HFFc6 (cell line): ENCODE measurements around the gene VWA7. TPM values are rescaled to one million over a fixed set of nuclear protein-coding genes. Genes with fewer than 3 reads are reported as not detected.
"Not testable (repeated sequence)": the region's sequence is repeated elsewhere in the genome, so short reads cannot be mapped to it uniquely, and the experiment has no call there.

Source experiments
- DNase-seq: peaks from one replicate; pipeline ENCODE4 v3.0.0-alpha.2; 2018
- H3K27ac Mint-ChIP-seq: 2 replicates; pipeline ENCODE4 v1.8.0; 2020; ENCODE audit warnings: mild to moderate bottlenecking, mixed read lengths
- H3K27me3 Mint-ChIP-seq: 2 replicates; pipeline ENCODE4 v1.8.0; 2021; ENCODE audit warnings: mild to moderate bottlenecking, moderate library complexity, mixed read lengths; ENCODE audit not compliant: insufficient read depth
- H3K36me3 Mint-ChIP-seq: 2 replicates; pipeline ENCODE4 v1.8.0; 2021; ENCODE audit warnings: low read depth, mixed read lengths
- H3K4me1 Mint-ChIP-seq: 2 replicates; pipeline ENCODE4 v1.8.0; 2020; ENCODE audit warnings: low read depth, mixed read lengths
- H3K4me3 Mint-ChIP-seq: 2 replicates; pipeline ENCODE4 v1.8.0; 2020; ENCODE audit warnings: mild to moderate bottlenecking, moderate library complexity, mixed read lengths
- H3K9me3 Mint-ChIP-seq: 2 replicates; pipeline ENCODE4 v1.8.0; 2020; ENCODE audit warnings: mild to moderate bottlenecking, mixed read lengths
- total RNA-seq, 6 experiments: library from RNA; stranded (reverse); fragmentation: NEBNext Ultra II Directional; extraction: Animal tissue kit (Norgen Biotek cat#: 25700); gene quantifications; 2 replicates in 1 of 6; 3 replicates in 5 of 6; pipeline ENCODE4 v1.2.3, GENCODE V29; 2021
- TF ChIP-seq, protein P1 (sequence below): fragments of 200-600 bp; sonication (generic); IDR thresholded peaks from 2 replicates; pipeline ENCODE4 v1.5.0; 2021; ENCODE audit warnings: antibody characterized with exemption, mild to moderate bottlenecking

The VWA7 gene
- total RNA-seq, 6 experiments from 2014 or later, result 0.24 to 0.83 (median 0.64) TPM

DNA sequence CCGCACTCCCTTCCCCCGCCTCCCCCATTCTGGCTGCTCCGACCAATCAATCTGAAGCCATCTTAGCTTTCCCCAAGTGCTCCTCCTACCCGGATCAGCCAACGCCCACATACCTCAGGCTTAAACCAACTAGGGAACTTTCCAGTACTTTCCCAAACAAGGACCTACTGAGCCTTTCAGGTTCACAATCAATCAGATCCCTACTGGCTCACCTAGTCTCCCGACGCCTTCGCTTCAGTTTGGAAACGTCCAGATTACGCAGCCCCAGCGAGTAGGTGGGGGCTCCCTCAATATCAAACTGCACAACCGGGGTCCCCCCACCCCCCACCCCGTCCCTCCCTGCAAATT, 37.5 kb upstream of the VWA7 start:
- TF ChIP-seq, protein P1, sequence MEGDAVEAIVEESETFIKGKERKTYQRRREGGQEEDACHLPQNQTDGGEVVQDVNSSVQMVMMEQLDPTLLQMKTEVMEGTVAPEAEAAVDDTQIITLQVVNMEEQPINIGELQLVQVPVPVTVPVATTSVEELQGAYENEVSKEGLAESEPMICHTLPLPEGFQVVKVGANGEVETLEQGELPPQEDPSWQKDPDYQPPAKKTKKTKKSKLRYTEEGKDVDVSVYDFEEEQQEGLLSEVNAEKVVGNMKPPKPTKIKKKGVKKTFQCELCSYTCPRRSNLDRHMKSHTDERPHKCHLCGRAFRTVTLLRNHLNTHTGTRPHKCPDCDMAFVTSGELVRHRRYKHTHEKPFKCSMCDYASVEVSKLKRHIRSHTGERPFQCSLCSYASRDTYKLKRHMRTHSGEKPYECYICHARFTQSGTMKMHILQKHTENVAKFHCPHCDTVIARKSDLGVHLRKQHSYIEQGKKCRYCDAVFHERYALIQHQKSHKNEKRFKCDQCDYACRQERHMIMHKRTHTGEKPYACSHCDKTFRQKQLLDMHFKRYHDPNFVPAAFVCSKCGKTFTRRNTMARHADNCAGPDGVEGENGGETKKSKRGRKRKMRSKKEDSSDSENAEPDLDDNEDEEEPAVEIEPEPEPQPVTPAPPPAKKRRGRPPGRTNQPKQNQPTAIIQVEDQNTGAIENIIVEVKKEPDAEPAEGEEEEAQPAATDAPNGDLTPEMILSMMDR, result no peak
- H3K27ac Mint-ChIP-seq, result peak overlapping the region; percentile 99
- DNase-seq, result peak; percentile 98
- peaks cover 38% of the 10 kb centered on the region for H3K4me1 Mint-ChIP-seq
- H3K9me3 Mint-ChIP-seq, result peaks cover 11% of the 10 kb centered on the region
- H3K4me3 Mint-ChIP-seq, result peak overlapping the region; percentile 94
- H3K36me3 Mint-ChIP-seq, result peaks cover 18% of the 10 kb centered on the region
- H3K27me3 Mint-ChIP-seq, result peaks cover 8% of the 10 kb centered on the region

DNA sequence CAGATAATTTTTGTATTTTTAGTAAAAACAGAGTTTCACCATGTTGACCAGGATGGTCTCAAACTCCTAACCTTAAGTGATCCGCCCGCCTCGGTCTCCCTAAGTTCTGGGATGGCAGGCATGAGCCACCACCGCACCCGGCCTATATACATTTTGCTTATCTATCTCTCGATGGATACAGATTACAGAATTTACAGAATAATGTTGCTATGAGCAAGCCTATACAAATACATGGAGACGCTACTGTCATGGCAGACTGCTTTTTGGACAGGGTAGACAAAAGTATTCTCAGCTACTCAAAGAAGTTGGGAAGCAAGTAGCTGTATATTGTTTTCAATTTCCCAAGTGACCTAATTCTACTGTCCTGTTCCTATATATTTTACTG, 36.3 kb upstream of the VWA7 start:
- H3K27ac Mint-ChIP-seq, result peak overlapping the region; percentile 99
- peaks cover 8% of the 10 kb centered on the region for H3K27me3 Mint-ChIP-seq
- H3K9me3 Mint-ChIP-seq, result peaks cover 11% of the 10 kb centered on the region
- peaks cover 13% of the 10 kb centered on the region for H3K36me3 Mint-ChIP-seq
- TF ChIP-seq, protein P1, result no peak
- H3K4me3 Mint-ChIP-seq, result peak overlapping the region; percentile 84
- DNase-seq, result no peak
- peaks cover 31% of the 10 kb centered on the region for H3K4me1 Mint-ChIP-seq

DNA sequence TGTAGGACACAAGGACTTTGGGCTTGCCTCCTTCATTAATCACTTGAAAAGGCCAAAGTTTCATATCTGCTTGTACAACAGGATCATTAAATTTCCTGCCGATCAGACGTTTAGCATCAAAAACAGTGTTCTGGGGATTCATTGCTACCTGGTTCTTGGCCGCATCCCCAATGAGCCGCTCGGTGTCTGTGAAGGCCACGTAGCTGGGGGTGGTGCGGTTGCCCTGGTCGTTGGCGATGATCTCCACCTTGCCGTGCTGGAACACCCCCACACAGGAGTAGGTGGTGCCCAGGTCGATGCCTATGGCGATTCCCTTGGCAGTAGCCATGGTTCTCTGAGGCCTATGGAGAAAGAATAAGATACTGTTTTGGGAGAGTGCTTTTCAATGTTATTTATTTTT, 34.5 kb upstream of the VWA7 start:
- Mint-ChIP-seq H3K27me3 (peaks cover 8% of the 10 kb centered on the region), H3K9me3 (peaks cover 4% of the 10 kb centered on the region; the same call in 1 of the 2 replicates), H3K4me1 (peaks cover 25% of the 10 kb centered on the region), H3K36me3 (peaks cover 4% of the 10 kb centered on the region), H3K4me3 (no peak overlapping the region), H3K27ac (no peak overlapping the region)
- TF ChIP-seq, protein P1, result no peak
- DNase-seq, result no peak

DNA sequence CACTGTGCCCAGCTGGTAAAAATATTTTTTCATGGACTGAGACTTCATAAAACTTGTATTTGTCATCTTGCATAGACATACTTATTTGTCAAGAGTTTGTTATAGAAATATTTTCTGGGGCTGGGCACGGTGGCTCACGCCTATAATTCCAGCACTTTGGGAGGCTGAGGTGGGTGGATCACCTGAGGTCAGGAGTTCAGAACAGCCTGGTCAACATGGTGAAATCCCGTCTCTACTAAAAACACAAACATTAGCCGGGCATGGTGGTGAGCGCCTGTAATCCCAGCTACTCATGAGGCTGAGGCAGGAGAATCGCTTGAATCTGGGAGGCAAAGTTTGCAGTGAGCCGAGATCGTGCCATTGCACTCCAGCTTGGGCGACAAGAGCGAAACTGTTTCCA, 31.5 kb upstream of the VWA7 start:
- not testable (repeated sequence) for H3K9me3 Mint-ChIP-seq, H3K27ac Mint-ChIP-seq, DNase-seq, H3K4me3 Mint-ChIP-seq, H3K36me3 Mint-ChIP-seq, H3K27me3 Mint-ChIP-seq
- peaks cover 21% of the 10 kb centered on the region for H3K4me1 Mint-ChIP-seq

DNA sequence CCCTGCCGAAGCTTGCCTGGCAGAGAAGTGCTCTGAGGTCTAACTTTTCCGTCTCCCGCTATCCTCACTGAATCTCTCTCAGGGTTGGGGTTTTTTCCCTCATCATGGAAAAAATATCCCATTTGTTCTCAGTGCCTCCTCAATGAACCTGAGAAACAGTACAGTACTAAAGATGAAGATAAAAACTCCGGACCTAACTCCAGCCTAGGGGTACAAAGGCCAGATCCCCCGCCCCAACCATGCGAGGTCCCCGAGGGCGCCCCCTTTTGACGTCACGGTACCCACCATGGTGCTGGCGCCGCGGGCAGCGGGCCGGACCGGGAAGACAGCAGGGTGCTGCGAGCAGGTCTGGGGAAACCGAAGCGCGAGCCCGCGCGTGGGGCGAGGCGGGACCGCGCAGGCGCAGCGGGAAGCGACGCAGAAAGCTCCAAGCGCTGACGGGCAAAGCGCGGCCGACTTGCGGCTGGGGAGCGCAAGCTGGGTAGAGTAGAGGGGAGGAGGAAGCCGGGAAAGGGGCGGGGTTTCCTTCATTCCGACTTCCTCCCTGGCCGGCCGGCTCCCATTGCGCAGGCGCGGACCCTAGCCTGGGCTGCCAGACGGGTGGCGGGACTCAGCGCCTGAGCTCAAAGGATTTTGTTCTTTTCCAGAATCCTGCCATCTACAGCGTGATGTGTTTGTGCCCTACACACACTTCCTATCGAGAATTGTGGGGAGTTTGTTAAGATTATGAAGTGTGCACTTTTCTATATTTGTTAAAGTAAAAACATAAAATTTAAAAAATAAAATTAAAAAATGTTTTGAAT, 29.5 kb upstream of the VWA7 start, which contains the start of gene LSM2:
Gene LSM2 (minus strand): TSS at position 497 of the 803 bp plus-strand sequence. CDS start 209 bp downstream, at position 288.
- no peaks in the 10 kb centered on the region; the same call in 1 of the 2 replicates for H3K27me3 Mint-ChIP-seq
- peaks cover 16% of the 10 kb centered on the region for H3K4me1 Mint-ChIP-seq
- H3K27ac Mint-ChIP-seq, result peak within 1 kb of the TSS; percentile 81
- TF ChIP-seq, protein P1, result peak; percentile 68
- H3K4me3 Mint-ChIP-seq, result peak within 1 kb of the TSS; percentile 94
- H3K9me3 Mint-ChIP-seq, result no peaks in the 10 kb centered on the region
- DNase-seq, result peak; percentile 97
- H3K36me3 Mint-ChIP-seq, result no peaks in the 10 kb centered on the region; the same call in 1 of the 2 replicates

DNA sequence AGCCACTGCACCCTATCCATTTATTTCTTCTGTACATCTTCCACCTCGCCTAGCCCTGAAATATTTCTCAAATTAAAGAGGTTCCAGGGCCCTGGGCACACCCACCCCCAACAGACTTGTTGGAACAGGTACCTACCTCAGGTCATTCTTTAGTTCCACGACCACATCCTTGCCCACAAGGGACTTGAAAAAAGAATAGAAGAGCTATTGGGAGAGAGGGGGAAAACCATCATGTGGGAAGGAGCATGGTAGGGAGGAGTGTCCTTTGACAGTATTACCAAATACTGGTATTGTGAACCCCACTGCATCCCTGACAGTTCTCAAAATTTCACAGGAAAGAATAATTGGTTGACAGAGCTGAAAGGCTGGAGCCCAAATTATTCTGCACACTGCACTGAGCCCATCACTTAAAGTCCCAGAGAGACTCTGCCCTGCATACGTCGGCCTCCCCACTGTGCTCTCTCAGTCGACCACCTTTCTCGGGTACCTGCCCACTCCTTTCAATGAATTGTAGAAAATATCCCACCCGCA, 28.9 kb upstream of the VWA7 start:
- no peak for DNase-seq
- TF ChIP-seq, protein P1, result no peak
- Mint-ChIP-seq H3K9me3 (no peaks in the 10 kb centered on the region), H3K27me3 (no peaks in the 10 kb centered on the region; the same call in 1 of the 2 replicates), H3K4me1 (peaks cover 16% of the 10 kb centered on the region), H3K27ac (peak overlapping the region; percentile 81), H3K36me3 (no peaks in the 10 kb centered on the region; the same call in 1 of the 2 replicates), H3K4me3 (peak overlapping the region; percentile 94)

DNA sequence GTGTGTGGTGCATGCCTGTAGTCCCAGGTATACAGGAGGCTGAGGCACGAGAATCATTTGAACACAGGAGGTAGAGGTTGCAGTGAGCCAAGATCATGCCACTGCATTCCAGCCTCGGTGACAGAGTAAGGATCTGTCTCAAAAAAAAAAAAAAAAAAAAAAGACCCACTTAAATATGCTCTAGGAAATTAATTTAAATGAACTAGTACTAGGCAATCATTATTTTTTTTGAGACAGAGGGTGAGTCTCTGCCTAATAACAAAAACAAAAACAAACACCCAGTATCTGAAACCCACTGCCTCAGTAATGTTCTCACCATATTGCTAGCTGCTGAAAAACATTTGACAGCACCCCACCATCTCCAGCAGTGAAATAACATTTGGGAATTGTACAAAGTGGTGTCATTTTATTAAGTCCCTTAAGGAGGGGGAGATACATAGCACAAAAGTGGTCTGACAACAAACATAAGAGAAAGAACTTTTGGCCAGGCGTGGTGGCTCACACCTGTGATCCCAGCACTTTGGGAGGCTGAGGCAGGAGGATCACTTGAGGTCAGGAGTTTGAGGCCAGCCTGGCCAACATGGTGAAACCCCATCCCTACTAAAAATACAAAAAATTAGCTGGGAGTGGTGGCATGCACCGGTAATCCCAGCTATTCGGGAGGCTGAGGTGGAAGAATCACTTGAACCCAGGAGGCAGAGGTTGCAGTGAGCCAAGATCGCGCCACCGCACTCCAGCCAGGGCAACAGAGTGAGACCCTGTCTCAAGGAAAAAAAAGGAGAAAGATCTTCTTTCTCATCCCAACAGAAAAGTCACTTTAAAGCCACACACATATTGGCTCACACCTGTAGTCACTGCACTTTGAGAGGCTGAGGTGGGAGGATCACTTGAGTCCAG, 24.2 kb upstream of the VWA7 start:
- not testable (repeated sequence) for H3K4me1 Mint-ChIP-seq, H3K9me3 Mint-ChIP-seq, H3K4me3 Mint-ChIP-seq, H3K36me3 Mint-ChIP-seq, H3K27me3 Mint-ChIP-seq, DNase-seq, H3K27ac Mint-ChIP-seq
